ENCODE data around the gene NDUFA11.
A peak's percentile ranks its signal among the peaks of the same experiment; 100 is the strongest.

The NDUFA11 gene

GRCh38 chr19:5921516-5922160 lies 18.0 kb upstream of the NDUFA11 start:
- Histone ChIP-seq H3K9ac (ENCODE audit: low read length in 2 of 2) (no peak overlapping the region), H3K4me1 (ENCODE audit: control insufficient read depth, insufficient read depth, low read length) (peaks cover 17% of the 10 kb centered on the region), H3K36me3 (ENCODE audit: control insufficient read depth in 2 of 2, insufficient read depth in 2 of 2, low read length in 2 of 2) (peaks cover 64 to 74% of the 10 kb centered on the region in 2 donors), H3K4me3 (ENCODE audit: low read length in 2 of 2) (no peak overlapping the region), H3K9me3 (ENCODE audit: control insufficient read depth in 2 of 2, low read length in 2 of 2) (no peaks in the 10 kb centered on the region), H3K27ac (ENCODE audit: low read length) (no peak overlapping the region), H3K27me3 (ENCODE audit: control insufficient read depth in 1 of 2, insufficient read depth in 2 of 2, low read length in 2 of 2) (no peaks in the 10 kb centered on the region)

GRCh38 chr19:5918463-5919079 lies 15.0 kb upstream of the NDUFA11 start:
- H3K4me1 ChIP-seq (ENCODE audit: control insufficient read depth, insufficient read depth, low read length): peaks cover 17% of the 10 kb centered on the region
- H3K27ac ChIP-seq (ENCODE audit: low read length): no peak overlapping the region
- peaks cover 49 to 56% of the 10 kb centered on the region in 2 donors for H3K36me3 ChIP-seq (ENCODE audit: control insufficient read depth in 2 of 2, insufficient read depth in 2 of 2, low read length in 2 of 2)
- H3K9me3 ChIP-seq (ENCODE audit: control insufficient read depth in 2 of 2, low read length in 2 of 2): no peaks in the 10 kb centered on the region
- H3K4me3 ChIP-seq (ENCODE audit: low read length in 2 of 2): no peak overlapping the region
- H3K9ac ChIP-seq (ENCODE audit: low read length in 2 of 2): no peak overlapping the region
- no peaks in the 10 kb centered on the region for H3K27me3 ChIP-seq (ENCODE audit: control insufficient read depth in 1 of 2, insufficient read depth in 2 of 2, low read length in 2 of 2)

GRCh38 chr19:5917431-5918107 lies 14.0 kb upstream of the NDUFA11 start:
- no peak overlapping the region for H3K9ac ChIP-seq (ENCODE audit: low read length in 2 of 2)
- no peaks in the 10 kb centered on the region for H3K27me3 ChIP-seq (ENCODE audit: control insufficient read depth in 1 of 2, insufficient read depth in 2 of 2, low read length in 2 of 2)
- no peaks in the 10 kb centered on the region for H3K9me3 ChIP-seq (ENCODE audit: control insufficient read depth in 2 of 2, low read length in 2 of 2)
- no peak overlapping the region for H3K4me3 ChIP-seq (ENCODE audit: low read length in 2 of 2)
- no peak overlapping the region for H3K27ac ChIP-seq (ENCODE audit: low read length)
- peaks cover 45 to 50% of the 10 kb centered on the region in 2 donors for H3K36me3 ChIP-seq (ENCODE audit: control insufficient read depth in 2 of 2, insufficient read depth in 2 of 2, low read length in 2 of 2)
- peaks cover 17% of the 10 kb centered on the region for H3K4me1 ChIP-seq (ENCODE audit: control insufficient read depth, insufficient read depth, low read length)

- H3K36me3 ChIP-seq (ENCODE audit: control insufficient read depth in 2 of 2, insufficient read depth in 2 of 2, low read length in 2 of 2): peaks cover 34 to 38% of the 10 kb centered on the region in 2 donors
- H3K4me3 ChIP-seq (ENCODE audit: low read length in 2 of 2): no peak overlapping the region
- H3K27ac ChIP-seq (ENCODE audit: low read length): no peak overlapping the region
- no peaks in the 10 kb centered on the region for H3K9me3 ChIP-seq (ENCODE audit: control insufficient read depth in 2 of 2, low read length in 2 of 2)
- no peaks in the 10 kb centered on the region for H3K27me3 ChIP-seq (ENCODE audit: control insufficient read depth in 1 of 2, insufficient read depth in 2 of 2, low read length in 2 of 2)
- H3K9ac ChIP-seq (ENCODE audit: low read length in 2 of 2): no peak overlapping the region
- peaks cover 17% of the 10 kb centered on the region for H3K4me1 ChIP-seq (ENCODE audit: control insufficient read depth, insufficient read depth, low read length)
Measured at GRCh38 chr19:5916181-5916708, 12.7 kb upstream of the NDUFA11 start.

GRCh38 chr19:5915782-5916165 lies 12.2 kb upstream of the NDUFA11 start:
- peaks cover 34 to 35% of the 10 kb centered on the region in 2 donors for H3K36me3 ChIP-seq (ENCODE audit: control insufficient read depth in 2 of 2, insufficient read depth in 2 of 2, low read length in 2 of 2)
- H3K9ac ChIP-seq (ENCODE audit: low read length in 2 of 2): no peak overlapping the region
- no peak overlapping the region for H3K4me3 ChIP-seq (ENCODE audit: low read length in 2 of 2)
- peaks cover 17% of the 10 kb centered on the region for H3K4me1 ChIP-seq (ENCODE audit: control insufficient read depth, insufficient read depth, low read length)
- H3K9me3 ChIP-seq (ENCODE audit: control insufficient read depth in 2 of 2, low read length in 2 of 2): no peaks in the 10 kb centered on the region
- H3K27me3 ChIP-seq (ENCODE audit: control insufficient read depth in 1 of 2, insufficient read depth in 2 of 2, low read length in 2 of 2): no peaks in the 10 kb centered on the region
- H3K27ac ChIP-seq (ENCODE audit: low read length): no peak overlapping the region

DNA sequence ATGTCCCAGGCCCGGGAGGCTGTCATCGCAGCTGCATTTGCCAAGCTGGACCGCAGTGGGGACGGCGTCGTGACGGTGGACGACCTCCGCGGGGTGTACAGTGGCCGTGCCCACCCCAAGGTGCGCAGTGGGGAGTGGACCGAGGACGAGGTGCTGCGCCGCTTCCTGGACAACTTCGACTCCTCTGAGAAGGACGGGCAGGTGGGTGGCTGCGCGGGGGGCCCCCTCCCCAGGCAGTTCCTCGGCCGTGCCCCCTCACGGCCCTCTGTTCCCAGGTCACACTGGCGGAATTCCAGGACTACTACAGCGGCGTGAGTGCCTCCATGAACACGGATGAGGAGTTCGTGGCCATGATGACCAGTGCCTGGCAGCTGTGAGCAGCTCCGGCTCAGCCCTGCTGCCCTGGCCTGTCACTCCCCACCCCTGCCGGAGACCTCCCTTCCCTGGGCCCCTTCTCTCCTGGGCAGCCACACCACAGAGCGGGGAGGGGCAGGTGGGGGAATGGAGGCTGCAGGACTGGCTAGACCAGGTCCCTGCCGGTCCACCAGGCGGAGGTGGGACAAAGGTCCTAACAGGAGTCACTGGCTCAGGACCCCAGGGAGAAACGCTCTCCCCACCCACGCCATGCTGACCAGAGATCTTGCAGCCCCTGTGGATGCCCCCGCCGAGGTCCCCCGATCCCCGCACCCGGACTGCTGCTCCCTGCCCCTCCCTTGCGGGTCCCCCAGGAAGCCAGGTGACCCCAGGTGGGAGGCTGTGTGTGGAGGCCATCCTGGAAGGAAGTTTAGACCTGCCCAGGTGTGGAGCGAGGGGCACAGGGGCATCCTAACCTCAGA lies 11.6 kb upstream of the NDUFA11 start:
- H3K9ac ChIP-seq (ENCODE audit: low read length in 2 of 2): no peak overlapping the region
- peaks cover 32 to 34% of the 10 kb centered on the region in 2 donors for H3K36me3 ChIP-seq (ENCODE audit: control insufficient read depth in 2 of 2, insufficient read depth in 2 of 2, low read length in 2 of 2)
- H3K4me1 ChIP-seq (ENCODE audit: control insufficient read depth, insufficient read depth, low read length): peaks cover 17% of the 10 kb centered on the region
- H3K4me3 ChIP-seq (ENCODE audit: low read length in 2 of 2): no peak overlapping the region
- H3K27ac ChIP-seq (ENCODE audit: low read length): no peak overlapping the region
- H3K9me3 ChIP-seq (ENCODE audit: control insufficient read depth in 2 of 2, low read length in 2 of 2): no peaks in the 10 kb centered on the region
- no peaks in the 10 kb centered on the region for H3K27me3 ChIP-seq (ENCODE audit: control insufficient read depth in 1 of 2, insufficient read depth in 2 of 2, low read length in 2 of 2)

DNA sequence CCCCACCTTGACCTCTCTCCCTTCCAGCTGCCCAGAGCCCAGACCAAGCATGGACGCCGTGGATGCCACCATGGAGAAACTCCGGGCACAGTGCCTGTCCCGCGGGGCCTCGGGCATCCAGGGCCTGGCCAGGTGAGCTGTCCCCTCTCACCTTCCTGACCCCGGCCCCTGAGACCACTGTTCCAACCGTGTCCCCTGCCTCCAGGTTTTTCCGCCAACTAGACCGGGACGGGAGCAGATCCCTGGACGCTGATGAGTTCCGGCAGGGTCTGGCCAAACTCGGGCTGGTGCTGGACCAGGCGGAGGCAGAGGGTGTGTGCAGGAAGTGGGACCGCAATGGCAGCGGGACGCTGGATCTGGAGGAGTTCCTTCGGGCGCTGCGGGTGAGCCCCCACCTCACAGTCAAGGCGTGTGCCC lies 10.8 kb upstream of the NDUFA11 start:
- no peak overlapping the region for H3K4me3 ChIP-seq (ENCODE audit: low read length in 2 of 2)
- no peaks in the 10 kb centered on the region for H3K9me3 ChIP-seq (ENCODE audit: control insufficient read depth in 2 of 2, low read length in 2 of 2)
- no peaks in the 10 kb centered on the region for H3K27me3 ChIP-seq (ENCODE audit: control insufficient read depth in 1 of 2, insufficient read depth in 2 of 2, low read length in 2 of 2)
- H3K36me3 ChIP-seq (ENCODE audit: control insufficient read depth in 2 of 2, insufficient read depth in 2 of 2, low read length in 2 of 2): peaks cover 25 to 36% of the 10 kb centered on the region in 2 donors
- peaks cover 17% of the 10 kb centered on the region for H3K4me1 ChIP-seq (ENCODE audit: control insufficient read depth, insufficient read depth, low read length)
- H3K27ac ChIP-seq (ENCODE audit: low read length): no peak overlapping the region
- H3K9ac ChIP-seq (ENCODE audit: low read length in 2 of 2): peak overlapping the region in 1 of 2 donors; percentile 21

DNA sequence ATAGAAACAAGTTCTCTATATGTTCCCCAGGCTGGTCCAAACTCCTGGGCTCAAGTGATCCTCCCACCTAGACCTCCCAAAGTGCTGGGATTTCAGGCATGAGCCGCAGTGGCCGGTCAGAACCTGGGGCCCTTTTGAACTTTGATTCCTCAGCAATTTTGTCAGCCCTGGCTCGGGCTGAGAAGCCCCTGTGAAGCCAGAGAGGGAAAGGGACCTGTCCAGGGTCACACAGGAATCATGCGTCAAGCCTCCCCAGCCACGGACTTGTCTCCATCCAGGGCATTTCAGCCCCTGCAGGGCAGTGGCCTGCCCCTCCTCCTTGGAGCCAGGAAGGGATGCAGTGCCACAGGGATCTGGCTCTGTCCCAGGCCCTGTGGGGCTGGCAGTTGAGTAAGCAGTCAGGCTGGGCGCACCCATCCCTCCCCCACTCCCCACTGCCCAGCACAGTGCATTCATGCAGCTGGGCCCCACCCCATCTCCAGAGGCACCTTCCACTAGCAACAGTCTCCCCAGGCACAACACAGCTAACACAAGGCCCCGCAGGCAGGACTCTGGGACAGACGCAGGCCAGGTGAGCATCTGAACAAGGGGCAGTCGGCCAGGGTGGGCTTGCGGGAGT lies 10.3 kb upstream of the NDUFA11 start, which contains the start of gene CAPS:
Gene CAPS, plus strand, starts transcription at position 516 of the 619 bp plus-strand sequence. CDS start 153 bp downstream, outside the sequence.
- Histone ChIP-seq H3K4me3 (ENCODE audit: low read length in 2 of 2) (no peak within 1 kb of the TSS), H3K4me1 (ENCODE audit: control insufficient read depth, insufficient read depth, low read length) (peaks cover 17% of the 10 kb centered on the region), H3K9me3 (ENCODE audit: control insufficient read depth in 2 of 2, low read length in 2 of 2) (no peaks in the 10 kb centered on the region), H3K36me3 (ENCODE audit: control insufficient read depth in 2 of 2, insufficient read depth in 2 of 2, low read length in 2 of 2) (peaks cover 23 to 34% of the 10 kb centered on the region in 2 donors), H3K27me3 (ENCODE audit: control insufficient read depth in 1 of 2, insufficient read depth in 2 of 2, low read length in 2 of 2) (no peaks in the 10 kb centered on the region), H3K27ac (ENCODE audit: low read length) (no peak within 1 kb of the TSS), H3K9ac (ENCODE audit: low read length in 2 of 2) (peak within 1 kb of the TSS in 1 of 2 donors; percentile 21)

DNA sequence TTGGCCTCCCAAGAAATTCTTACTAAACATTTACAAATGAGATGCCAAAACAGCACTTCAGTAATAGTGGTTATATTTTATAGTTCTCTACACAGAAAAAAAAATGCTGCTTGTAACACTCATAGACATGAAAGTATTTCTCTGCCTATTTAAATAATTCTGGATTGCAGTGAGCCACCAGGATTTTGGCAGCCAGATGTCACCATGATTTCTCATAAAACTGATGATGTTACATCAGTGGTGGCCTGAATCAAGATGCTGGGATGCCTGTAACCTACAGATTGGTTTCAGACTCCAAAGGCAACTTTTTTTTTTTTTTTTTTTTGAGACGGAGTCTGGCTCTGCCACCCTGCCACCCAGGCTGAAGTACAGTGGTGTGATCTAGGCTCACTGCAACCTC lies 7.8 kb upstream of the NDUFA11 start:
- Histone ChIP-seq H3K4me1 (ENCODE audit: control insufficient read depth, insufficient read depth, low read length) (peaks cover 19% of the 10 kb centered on the region), H3K27me3 (ENCODE audit: control insufficient read depth in 1 of 2, insufficient read depth in 2 of 2, low read length in 2 of 2) (no peaks in the 10 kb centered on the region), H3K4me3 (ENCODE audit: low read length in 2 of 2) (no peak overlapping the region), H3K9me3 (ENCODE audit: control insufficient read depth in 2 of 2, low read length in 2 of 2) (no peaks in the 10 kb centered on the region), H3K9ac (ENCODE audit: low read length in 2 of 2) (no peak overlapping the region), H3K27ac (ENCODE audit: low read length) (no peak overlapping the region), H3K36me3 (ENCODE audit: control insufficient read depth in 2 of 2, insufficient read depth in 2 of 2, low read length in 2 of 2) (peaks cover 6 to 13% of the 10 kb centered on the region in 2 donors)

- no peak overlapping the region for H3K27ac ChIP-seq (ENCODE audit: low read length)
- H3K27me3 ChIP-seq (ENCODE audit: control insufficient read depth in 1 of 2, insufficient read depth in 2 of 2, low read length in 2 of 2): no peaks in the 10 kb centered on the region
- peaks cover 3 to 10% of the 10 kb centered on the region in 2 donors for H3K36me3 ChIP-seq (ENCODE audit: control insufficient read depth in 2 of 2, insufficient read depth in 2 of 2, low read length in 2 of 2)
- peaks cover 26% of the 10 kb centered on the region for H3K4me1 ChIP-seq (ENCODE audit: control insufficient read depth, insufficient read depth, low read length)
- no peak overlapping the region for H3K9ac ChIP-seq (ENCODE audit: low read length in 2 of 2)
- no peaks in the 10 kb centered on the region for H3K9me3 ChIP-seq (ENCODE audit: control insufficient read depth in 2 of 2, low read length in 2 of 2)
- no peak overlapping the region for H3K4me3 ChIP-seq (ENCODE audit: low read length in 2 of 2)
Measured at GRCh38 chr19:5910638-5910907, 7.0 kb upstream of the NDUFA11 start.

Measured in stomach smooth muscle (tissue), 2 donors.